Glutamatergic neuron (in vitro differentiated cells): ENCODE data around the gene RIPK3. TPM values are rescaled to one million over a fixed set of nuclear protein-coding genes. Genes with fewer than 3 reads are reported as not detected.
"Not testable (repeated sequence)": the region's sequence is repeated elsewhere in the genome, so short reads cannot be mapped to it uniquely, and the experiment has no call there.

Source experiments
- DNase-seq: peaks from one replicate; pipeline ENCODE4 v3.0.0; 2022
- H3K27ac Mint-ChIP-seq: one replicate; pipeline ENCODE4 v1.8.0; 2020; ENCODE audit warnings: mild to moderate bottlenecking, mixed read lengths, inconsistent platforms; ENCODE audit not compliant: unreplicated experiment
- H3K27me3 Mint-ChIP-seq: one replicate; pipeline ENCODE4 v1.8.0; 2020; ENCODE audit warnings: mild to moderate bottlenecking, moderate library complexity, mixed read lengths, inconsistent platforms; ENCODE audit not compliant: unreplicated experiment
- H3K36me3 Mint-ChIP-seq: one replicate; pipeline ENCODE4 v1.8.0; 2020; ENCODE audit warnings: mild to moderate bottlenecking, mixed read lengths, inconsistent platforms; ENCODE audit not compliant: unreplicated experiment
- H3K4me1 Mint-ChIP-seq: one replicate; pipeline ENCODE4 v1.8.0; 2020; ENCODE audit warnings: mild to moderate bottlenecking, low read depth, mixed read lengths, inconsistent platforms; ENCODE audit not compliant: unreplicated experiment
- H3K4me3 Mint-ChIP-seq: one replicate; pipeline ENCODE4 v1.8.0; 2020; ENCODE audit warnings: mild to moderate bottlenecking, mixed read lengths, inconsistent platforms; ENCODE audit not compliant: unreplicated experiment
- H3K9me3 Mint-ChIP-seq: one replicate; pipeline ENCODE4 v1.8.0; 2020; ENCODE audit warnings: mild to moderate bottlenecking, moderate library complexity, mixed read lengths, inconsistent platforms; ENCODE audit not compliant: unreplicated experiment
- CTCF ChIP-seq: fragments of 200-600 bp; sonication (generic); IDR thresholded peaks from one replicate; pipeline ENCODE4 v1.5.0; 2021; ENCODE audit not compliant: partially characterized antibody, unreplicated experiment
- total RNA-seq: library from RNA; stranded (reverse); fragmentation: NEBNext Ultra II Directional; extraction: Animal tissue kit (Norgen Biotek cat#: 25700); gene quantifications from one replicate; pipeline ENCODE4 v1.2.1, GENCODE V29; 2021; ENCODE audit not compliant: unreplicated experiment

Gene RIPK3
- total RNA-seq, 1 donor from 2014 or later: not detected

GRCh38 chr14:24361326-24361725 is 21.5 kb upstream of the RIPK3 start:
- Mint-ChIP-seq H3K27me3 (peaks cover 1% of the 10 kb centered on the region), H3K4me3 (no peak overlapping the region), H3K4me1 (no peaks in the 10 kb centered on the region), H3K36me3 (no peaks in the 10 kb centered on the region), H3K9me3 (peaks cover 4% of the 10 kb centered on the region), H3K27ac (no peak overlapping the region)
- TF ChIP-seq CTCF: no peak
- DNase-seq: no peak

- Mint-ChIP-seq H3K27ac (no peak overlapping the region), H3K9me3 (peaks cover 4% of the 10 kb centered on the region), H3K4me3 (no peak overlapping the region), H3K4me1 (no peaks in the 10 kb centered on the region), H3K27me3 (peaks cover 1% of the 10 kb centered on the region), H3K36me3 (no peaks in the 10 kb centered on the region)
- DNase-seq: no peak
- TF ChIP-seq CTCF: no peak
These were observed 20.5 kb upstream of the RIPK3 start for GRCh38 chr14:24360281-24360680.

- Mint-ChIP-seq H3K9me3 (peaks cover 4% of the 10 kb centered on the region), H3K27me3 (peaks cover 3% of the 10 kb centered on the region), H3K36me3 (no peaks in the 10 kb centered on the region), H3K4me3 (no peak overlapping the region), H3K4me1 (no peaks in the 10 kb centered on the region), H3K27ac (no peak overlapping the region)
- TF ChIP-seq CTCF: no peak
- no peak for DNase-seq
These were observed 16.4 kb upstream of the RIPK3 start for GRCh38 chr14:24356208-24356607.

- Mint-ChIP-seq H3K27ac (no peak overlapping the region), H3K36me3 (no peaks in the 10 kb centered on the region), H3K9me3 (peaks cover 4% of the 10 kb centered on the region), H3K27me3 (peaks cover 3% of the 10 kb centered on the region), H3K4me3 (no peak overlapping the region), H3K4me1 (no peaks in the 10 kb centered on the region)
- TF ChIP-seq CTCF: no peak
- no peak for DNase-seq
These were observed 15.2 kb upstream of the RIPK3 start for GRCh38 chr14:24355009-24355408.

GRCh38 chr14:24354482-24354825 is 14.7 kb upstream of the RIPK3 start:
- not testable (repeated sequence) for H3K27me3 Mint-ChIP-seq, H3K9me3 Mint-ChIP-seq, H3K4me3 Mint-ChIP-seq, DNase-seq, H3K27ac Mint-ChIP-seq, H3K4me1 Mint-ChIP-seq, H3K36me3 Mint-ChIP-seq
